Astrocyte (in vitro differentiated cells and primary cell): ENCODE data around the gene MRPS23. TPM values are rescaled to one million over a fixed set of nuclear protein-coding genes. Genes with fewer than 3 reads are reported as not detected.

Experiments
- DNase-seq: peaks from one replicate; pipeline ENCODE4 v3.0.0-alpha.2; 2010; ENCODE audit warnings: low read depth
- FAIRE-seq: peaks from 2 replicates; lab custom pipeline; 2011; peaks lifted over from hg19 to GRCh38; lab: Jason Lieb, UNC
- H2AFZ ChIP-seq: 2 replicates; pipeline ENCODE4 v1.6.0; 2012; ENCODE audit warnings: low read depth, low read length, inconsistent platforms
- H3K27ac ChIP-seq: 2 replicates; pipeline ENCODE4 v1.5.1; 2011; ENCODE audit warnings: low read depth, low read length, inconsistent platforms
- H3K27me3 ChIP-seq: 2 replicates; pipeline ENCODE4 v1.6.0; 2011; ENCODE audit warnings: low read length, inconsistent platforms; ENCODE audit not compliant: insufficient read depth
- H3K36me3 ChIP-seq: 2 replicates; pipeline ENCODE4 v1.5.1; 2011; ENCODE audit warnings: low read length, inconsistent platforms; ENCODE audit not compliant: insufficient read depth
- H3K4me1 ChIP-seq: 2 replicates; pipeline ENCODE4 v1.5.1; 2011; ENCODE audit warnings: low read length, inconsistent platforms; ENCODE audit not compliant: insufficient read depth
- H3K4me2 ChIP-seq: 2 replicates; pipeline ENCODE4 v1.6.0; 2012; ENCODE audit warnings: low read length, inconsistent platforms
- H3K4me3 ChIP-seq: 2 replicates; pipeline ENCODE4 v1.5.1; 2011; ENCODE audit warnings: low read depth, mild to moderate bottlenecking, low read length, inconsistent platforms; ENCODE audit not compliant: insufficient read depth
- H3K79me2 ChIP-seq: 2 replicates; pipeline ENCODE4 v1.6.0; 2012; ENCODE audit warnings: mild to moderate bottlenecking, low read length, inconsistent platforms; ENCODE audit not compliant: insufficient read depth
- H3K9ac ChIP-seq: 2 replicates; pipeline ENCODE4 v1.6.0; 2012; ENCODE audit warnings: mild to moderate bottlenecking, low read length, inconsistent platforms
- H3K9me3 ChIP-seq: 2 replicates; pipeline ENCODE4 v1.5.1; 2012; ENCODE audit warnings: low read depth, mild to moderate bottlenecking, low read length, inconsistent platforms; ENCODE audit not compliant: insufficient read depth
- H4K20me1 ChIP-seq: 2 replicates; pipeline ENCODE4 v1.6.0; 2012; ENCODE audit warnings: low read length, inconsistent platforms; ENCODE audit not compliant: insufficient read depth
- H3K27ac Mint-ChIP-seq: one replicate; pipeline ENCODE4 v1.8.0; 2021; ENCODE audit warnings: mild to moderate bottlenecking, mixed read lengths; ENCODE audit not compliant: unreplicated experiment
- H3K27me3 Mint-ChIP-seq: one replicate; pipeline ENCODE4 v1.8.0; 2021; ENCODE audit warnings: low read depth, mixed read lengths; ENCODE audit not compliant: unreplicated experiment
- H3K36me3 Mint-ChIP-seq: one replicate; pipeline ENCODE4 v1.8.0; 2021; ENCODE audit warnings: low read depth, mixed read lengths; ENCODE audit not compliant: unreplicated experiment
- H3K4me1 Mint-ChIP-seq: one replicate; pipeline ENCODE4 v1.8.0; 2021; ENCODE audit warnings: low read depth, mixed read lengths; ENCODE audit not compliant: unreplicated experiment
- H3K4me3 Mint-ChIP-seq: one replicate; pipeline ENCODE4 v1.8.0; 2021; ENCODE audit warnings: mild to moderate bottlenecking, moderate library complexity, mixed read lengths; ENCODE audit not compliant: unreplicated experiment
- H3K9me3 Mint-ChIP-seq: one replicate; pipeline ENCODE4 v1.8.0; 2021; ENCODE audit warnings: mild to moderate bottlenecking, mixed read lengths; ENCODE audit not compliant: unreplicated experiment
- CTCF ChIP-seq: IDR thresholded peaks from 2 replicates; pipeline ENCODE4 v1.5.1; 2011; ENCODE audit warnings: low read depth, mild to moderate bottlenecking, inconsistent platforms, low read length, moderate library complexity; ENCODE audit not compliant: insufficient read depth
- EZH2 ChIP-seq: IDR thresholded peaks from 2 replicates; pipeline ENCODE4 v1.6.1; 2012; ENCODE audit warnings: mild to moderate bottlenecking, low read length, inconsistent platforms; ENCODE audit not compliant: insufficient read depth
- total RNA-seq: library from RNA; stranded (reverse); gene quantifications from 2 replicates; pipeline ENCODE4 v1.2.1, GENCODE V29; 2021

MRPS23 gene
- total RNA-seq, 1 donor from 2014 or later = 61.3 TPM

- no peak overlapping the region for H3K4me3 Mint-ChIP-seq
- Histone ChIP-seq H3K9ac (no peak overlapping the region), H3K36me3 (peaks cover 21% of the 10 kb centered on the region), H3K4me1 (no peaks in the 10 kb centered on the region), H2AFZ (no peak overlapping the region), H3K27ac (no peak overlapping the region), H4K20me1 (peaks cover 12% of the 10 kb centered on the region), H3K4me3 (no peak overlapping the region), H3K79me2 (no peaks in the 10 kb centered on the region), H3K9me3 (no peaks in the 10 kb centered on the region), H3K4me2 (no peak overlapping the region), H3K27me3 (no peaks in the 10 kb centered on the region)
- FAIRE-seq (no peak), DNase-seq (no peak)
- no peaks in the 10 kb centered on the region for H3K4me1 Mint-ChIP-seq
- TF ChIP-seq CTCF (no peak), EZH2 (no peak)
- no peaks in the 10 kb centered on the region for H3K9me3 Mint-ChIP-seq
- H3K36me3 Mint-ChIP-seq = no peaks in the 10 kb centered on the region
- no peaks in the 10 kb centered on the region for H3K27me3 Mint-ChIP-seq
- H3K27ac Mint-ChIP-seq = no peak overlapping the region
Observed at GRCh38 chr17:57835333-57835900, 14.4 kb downstream of the MRPS23 start.

GRCh38 chr17:57834146-57834741 lies 15.6 kb downstream of the MRPS23 start:
- H3K4me3 Mint-ChIP-seq = no peak overlapping the region
- H3K9me3 ChIP-seq = no peaks in the 10 kb centered on the region
- H3K79me2 ChIP-seq = no peaks in the 10 kb centered on the region
- H3K9me3 Mint-ChIP-seq = no peaks in the 10 kb centered on the region
- no peak overlapping the region for H2AFZ ChIP-seq
- H3K27ac Mint-ChIP-seq = no peak overlapping the region
- peaks cover 13% of the 10 kb centered on the region for H3K36me3 ChIP-seq
- no peaks in the 10 kb centered on the region for H3K36me3 Mint-ChIP-seq
- no peak overlapping the region for H3K4me3 ChIP-seq
- peaks cover 2% of the 10 kb centered on the region for H3K27me3 Mint-ChIP-seq
- peaks cover 12% of the 10 kb centered on the region for H4K20me1 ChIP-seq
- H3K4me1 Mint-ChIP-seq = no peaks in the 10 kb centered on the region
- TF ChIP-seq CTCF (no peak), EZH2 (no peak)
- no peak overlapping the region for H3K27ac ChIP-seq
- DNase-seq (no peak), FAIRE-seq (no peak)
- H3K4me2 ChIP-seq = no peak overlapping the region
- no peak overlapping the region for H3K9ac ChIP-seq
- no peaks in the 10 kb centered on the region for H3K4me1 ChIP-seq
- no peaks in the 10 kb centered on the region for H3K27me3 ChIP-seq
